Measurements from ENCODE around the gene NEMP1. TPM values are rescaled to one million over a fixed set of nuclear protein-coding genes. Genes with fewer than 3 reads are reported as not detected.

NEMP1 gene
- total RNA-seq, 2 experiments from 2014 or later = 60.5 to 66.1 TPM

Other genes starting within 250 kb of the NEMP1 start
- not detected for gene SDR9C7, start 144.4 kb downstream of the NEMP1 start, total RNA-seq
- gene RDH16, start 121.2 kb downstream of the NEMP1 start, total RNA-seq = under 1 TPM; 0.35 to 0.91 TPM
- 1 to 10 TPM; 8.8 to 9.3 TPM for gene ZBTB39, start 72.2 kb downstream of the NEMP1 start, total RNA-seq
- not detected for gene TAC3, start 62.3 kb downstream of the NEMP1 start, total RNA-seq
- 1 to 10 TPM in 1 of 2 experiments, under 1 TPM in 1; 0.82 to 1.5 TPM for gene MYO1A, start 28.7 kb downstream of the NEMP1 start, total RNA-seq
- gene NAB2, start 10.3 kb upstream of the NEMP1 start, total RNA-seq = 10 to 100 TPM in 1 of 2 experiments, 1 to 10 TPM in 1; 10.0 to 31.1 TPM
- 100 to 1,000 TPM in 1 of 2 experiments, 10 to 100 TPM in 1; 99.1 to 104 TPM for gene STAT6, start 32.6 kb upstream of the NEMP1 start, total RNA-seq
- gene LRP1, start 49.7 kb upstream of the NEMP1 start, total RNA-seq = under 1 TPM; 0.33 to 0.85 TPM
- not detected for gene LRP1-AS, start 68.8 kb upstream of the NEMP1 start, total RNA-seq
- gene NXPH4, start 138.0 kb upstream of the NEMP1 start, total RNA-seq = under 1 TPM; 0.58 to 0.68 TPM
- gene SHMT2, start 150.9 kb upstream of the NEMP1 start, total RNA-seq = 100 to 1,000 TPM; 194 to 357 TPM
- gene STAC3, start 172.4 kb upstream of the NEMP1 start, total RNA-seq = 10 to 100 TPM in 1 of 2 experiments, 1 to 10 TPM in 1; 5.4 to 10.0 TPM

All from activated CD8-positive, alpha-beta memory T cell treated with anti-CD3 and anti-CD28 coated beads, Interleukin-2, amount 10 ng/mL, durations not matched to agents 7 days and 5 days (primary cell).